Duodenal mucosa (tissue), 2 donors: ENCODE results near the gene VAMP5.
A peak's percentile ranks its signal among the peaks of the same experiment; 100 is the strongest.
"Not testable (repeated sequence)": the region's sequence is repeated elsewhere in the genome, so short reads cannot be mapped to it uniquely, and the experiment has no call there.

Experiments
- H3K27ac ChIP-seq: one replicate; pipeline ENCODE4 v1.7.0; 2013; ENCODE audit warnings: low read depth, low read length
- H3K27me3 ChIP-seq, 2 donors: one replicate each; pipeline ENCODE4 v1.7.0; 2013; ENCODE audit warnings: low read length in 2 of 2, control low read depth in 1 of 2; ENCODE audit not compliant: insufficient read depth in 2 of 2, control insufficient read depth in 1 of 2
- H3K36me3 ChIP-seq, 2 donors: one replicate each; pipeline ENCODE4 v1.7.0; 2013; ENCODE audit warnings: low read length in 2 of 2, control low read depth in 1 of 2; ENCODE audit not compliant: insufficient read depth in 2 of 2, control insufficient read depth in 1 of 2
- H3K4me1 ChIP-seq, 2 donors: one replicate each; pipeline ENCODE4 v1.7.0; 2013; ENCODE audit warnings: low read length in 2 of 2, control low read depth in 1 of 2; ENCODE audit not compliant: insufficient read depth in 2 of 2, control insufficient read depth in 1 of 2
- H3K4me3 ChIP-seq, 2 donors: one replicate each; pipeline ENCODE4 v1.7.0; 2013; ENCODE audit warnings: low read length in 2 of 2, low read depth in 1 of 2
- H3K9ac ChIP-seq, 2 donors: one replicate each; pipeline ENCODE4 v1.7.0; 2013; ENCODE audit warnings: low read length in 2 of 2, low read depth in 1 of 2
- H3K9me3 ChIP-seq, 2 donors: one replicate each; pipeline ENCODE4 v1.7.0; 2013; ENCODE audit warnings: low read length in 2 of 2, control low read depth in 1 of 2; ENCODE audit not compliant: control insufficient read depth in 1 of 2

Gene VAMP5

GRCh38 chr2:85549826-85550225 is 34.4 kb upstream of the VAMP5 start:
- Histone ChIP-seq H3K4me1 (peaks cover 0 to 4% of the 10 kb centered on the region in 2 donors), H3K27me3 (no peaks in the 10 kb centered on the region), H3K36me3 (peaks cover 50 to 66% of the 10 kb centered on the region in 2 donors), H3K9me3 (no peaks in the 10 kb centered on the region), H3K9ac (no peak overlapping the region), H3K27ac (peak overlapping the region; percentile 27), H3K4me3 (no peak overlapping the region)

- Histone ChIP-seq H3K36me3 (peaks cover 50 to 66% of the 10 kb centered on the region in 2 donors), H3K27me3 (no peaks in the 10 kb centered on the region), H3K27ac (peak overlapping the region; percentile 27), H3K4me1 (peaks cover 0 to 4% of the 10 kb centered on the region in 2 donors), H3K9me3 (no peaks in the 10 kb centered on the region), H3K9ac (no peak overlapping the region), H3K4me3 (no peak overlapping the region)
Measured at GRCh38 chr2:85550486-85550885, 33.7 kb upstream of the VAMP5 start.

- Histone ChIP-seq H3K27ac (no peak overlapping the region), H3K4me3 (no peak overlapping the region), H3K9me3 (no peaks in the 10 kb centered on the region), H3K36me3 (peaks cover 40 to 63% of the 10 kb centered on the region in 2 donors), H3K27me3 (no peaks in the 10 kb centered on the region), H3K4me1 (peaks cover 0 to 4% of the 10 kb centered on the region in 2 donors), H3K9ac (no peak overlapping the region)
Measured at GRCh38 chr2:85551698-85552678, 32.2 kb upstream of the VAMP5 start.

GRCh38 chr2:85553184-85553583 is 31.0 kb upstream of the VAMP5 start:
- Histone ChIP-seq H3K9me3 (no peaks in the 10 kb centered on the region), H3K9ac (no peak overlapping the region), H3K27ac (no peak overlapping the region), H3K36me3 (peaks cover 42 to 69% of the 10 kb centered on the region in 2 donors), H3K4me3 (no peak overlapping the region), H3K4me1 (peaks cover 0 to 4% of the 10 kb centered on the region in 2 donors), H3K27me3 (no peaks in the 10 kb centered on the region)

GRCh38 chr2:85554980-85555612 is 29.1 kb upstream of the VAMP5 start:
- Histone ChIP-seq H3K36me3 (peaks cover 42 to 68% of the 10 kb centered on the region in 2 donors), H3K27me3 (no peaks in the 10 kb centered on the region), H3K4me1 (peaks cover 3 to 10% of the 10 kb centered on the region in 2 donors), H3K27ac (no peak overlapping the region), H3K9ac (no peak overlapping the region), H3K4me3 (no peak overlapping the region), H3K9me3 (no peaks in the 10 kb centered on the region)

- H3K4me1 ChIP-seq = peaks cover 10 to 12% of the 10 kb centered on the region in 2 donors
- H3K9ac ChIP-seq = no peak overlapping the region
- no peak overlapping the region for H3K27ac ChIP-seq
- no peaks in the 10 kb centered on the region for H3K27me3 ChIP-seq
- H3K36me3 ChIP-seq = peaks cover 27 to 51% of the 10 kb centered on the region in 2 donors
- no peaks in the 10 kb centered on the region for H3K9me3 ChIP-seq
- no peak overlapping the region for H3K4me3 ChIP-seq
Measured at GRCh38 chr2:85557130-85557529, 27.1 kb upstream of the VAMP5 start.

GRCh38 chr2:85558160-85558559 is 26.1 kb upstream of the VAMP5 start:
- H3K9ac ChIP-seq = no peak overlapping the region
- peaks cover 17 to 41% of the 10 kb centered on the region in 2 donors for H3K36me3 ChIP-seq
- H3K27me3 ChIP-seq = no peaks in the 10 kb centered on the region
- H3K4me3 ChIP-seq = no peak overlapping the region
- no peak overlapping the region for H3K27ac ChIP-seq
- no peaks in the 10 kb centered on the region for H3K9me3 ChIP-seq
- H3K4me1 ChIP-seq = peaks cover 10 to 12% of the 10 kb centered on the region in 2 donors

GRCh38 chr2:85560403-85560726 is 23.9 kb upstream of the VAMP5 start:
- H3K4me3 ChIP-seq = peak overlapping the region; percentile 78 to 98
- H3K9ac ChIP-seq = peak overlapping the region; percentile 72 to 83

GRCh38 chr2:85560812-85561279 is 23.4 kb upstream of the VAMP5 start:
- no peak overlapping the region for H3K27ac ChIP-seq
- peak overlapping the region; percentile 72 to 83 for H3K9ac ChIP-seq
- no peaks in the 10 kb centered on the region for H3K27me3 ChIP-seq
- H3K36me3 ChIP-seq = peaks cover 2 to 21% of the 10 kb centered on the region in 2 donors
- H3K9me3 ChIP-seq = no peaks in the 10 kb centered on the region
- H3K4me1 ChIP-seq = peaks cover 10 to 12% of the 10 kb centered on the region in 2 donors
- H3K4me3 ChIP-seq = peak overlapping the region; percentile 78 to 98

More at GRCh38 chr2:85560403-85560726, 23.9 kb upstream of the VAMP5 start:
- H3K9me3 ChIP-seq, H3K27me3 ChIP-seq, H3K27ac ChIP-seq: not testable (repeated sequence)
- H3K36me3 ChIP-seq = peaks cover 3 to 24% of the 10 kb centered on the region in 2 donors
- H3K4me1 ChIP-seq = peaks cover 10 to 12% of the 10 kb centered on the region in 2 donors
